Measurements from ENCODE around the gene OTOA.
A peak's percentile ranks its signal among the peaks of the same experiment; 100 is the strongest.
"Not testable (repeated sequence)": the region's sequence is repeated elsewhere in the genome, so short reads cannot be mapped to it uniquely, and the experiment has no call there.

Gene OTOA

GRCh38 chr16:21727344-21727743 lies 63.6 kb downstream of the OTOA start:
- no peak for DNase-seq

GRCh38 chr16:21731233-21731632 lies 67.5 kb downstream of the OTOA start:
- DNase-seq, result not testable (repeated sequence)

- DNase-seq, result not testable (repeated sequence)
These were observed 76.9 kb downstream of the OTOA start for GRCh38 chr16:21740637-21741036.

- DNase-seq, result not testable (repeated sequence)
These were observed 92.7 kb downstream of the OTOA start for GRCh38 chr16:21756192-21757079.

GRCh38 chr16:21757080-21757671 lies 93.4 kb downstream of the OTOA start:
- DNase-seq, result not testable (repeated sequence)

DNA sequence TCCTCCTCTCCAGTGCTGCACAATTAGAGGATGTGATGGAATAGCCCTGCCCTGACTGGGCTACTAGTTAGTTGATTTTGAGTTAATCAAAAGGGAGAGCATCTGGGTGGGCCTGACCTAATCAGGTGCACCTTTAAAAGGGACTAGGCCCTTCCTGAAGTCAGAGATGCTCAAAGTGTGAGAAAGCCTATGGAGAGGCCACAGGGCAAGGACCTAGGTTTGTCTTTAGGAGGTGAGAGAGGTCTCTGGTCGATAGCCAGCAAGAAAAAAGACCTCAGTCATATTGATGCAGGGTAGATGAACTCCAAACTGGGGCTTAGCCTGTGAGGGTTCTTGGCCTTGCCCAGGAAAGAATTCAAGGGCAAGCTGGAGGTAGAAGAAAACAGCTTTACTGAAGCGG lies 104.5 kb downstream of the OTOA start:
- not testable (repeated sequence) for DNase-seq

GRCh38 chr16:21768810-21769209 lies 105.0 kb downstream of the OTOA start:
- DNase-seq, result not testable (repeated sequence)

GRCh38 chr16:21769284-21769683 lies 105.5 kb downstream of the OTOA start:
- not testable (repeated sequence) for DNase-seq

- DNase-seq, result not testable (repeated sequence)
These were observed 106.8 kb downstream of the OTOA start for GRCh38 chr16:21770584-21770983.

DNA sequence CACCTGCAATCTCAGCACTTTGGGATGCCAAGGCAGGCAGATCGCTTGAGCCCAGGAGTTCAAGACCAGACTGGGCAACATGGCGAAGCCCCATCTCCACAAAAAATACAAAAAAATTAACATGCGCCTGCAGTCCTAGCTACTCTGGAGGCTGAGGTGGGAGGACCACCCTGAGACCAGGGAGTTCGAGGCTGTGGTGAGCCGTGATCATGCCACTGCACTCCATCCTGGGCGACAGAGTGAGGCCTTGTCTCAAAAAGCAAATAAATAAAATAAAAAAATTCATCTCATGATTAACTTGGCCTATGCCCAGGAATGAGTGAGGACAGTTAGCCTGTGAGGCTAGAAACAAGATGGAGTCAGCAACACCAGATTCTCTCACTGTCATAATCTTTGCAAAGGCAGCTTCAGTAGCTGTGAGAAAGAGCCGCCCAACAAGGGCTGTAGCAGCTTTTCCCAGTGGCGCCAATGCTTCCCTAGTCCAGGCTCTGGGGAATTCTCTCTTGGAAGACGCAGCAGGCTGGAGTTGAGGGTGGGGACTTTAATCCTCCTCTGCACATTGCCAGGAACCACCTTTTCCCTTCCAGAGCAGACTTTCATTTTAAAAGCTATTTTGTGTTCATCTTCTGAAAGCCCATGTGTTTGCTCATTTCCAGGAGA lies 108.9 kb downstream of the OTOA start:
- DNase-seq, result not testable (repeated sequence)

DNA sequence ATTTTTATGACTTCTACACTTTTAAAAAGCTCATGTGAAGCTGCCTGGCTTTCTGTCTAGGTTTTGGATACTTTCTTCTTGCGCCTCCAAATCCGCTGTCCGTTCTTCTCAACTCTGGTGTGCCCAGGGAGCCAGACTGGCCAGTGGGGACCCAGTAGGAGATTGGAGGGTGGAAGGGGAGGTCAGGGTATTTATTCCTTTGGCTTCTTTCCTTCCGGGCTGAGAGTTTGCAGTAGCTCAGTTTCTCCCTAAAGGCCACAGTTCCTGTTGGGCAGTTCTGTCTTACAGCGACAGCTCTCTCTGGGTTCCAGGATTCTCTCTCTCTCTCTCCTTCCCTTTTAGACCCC lies 109.4 kb downstream of the OTOA start:
- DNase-seq, result not testable (repeated sequence)

- not testable (repeated sequence) for DNase-seq
These were observed 116.8 kb downstream of the OTOA start for GRCh38 chr16:21780525-21780924.

DNA sequence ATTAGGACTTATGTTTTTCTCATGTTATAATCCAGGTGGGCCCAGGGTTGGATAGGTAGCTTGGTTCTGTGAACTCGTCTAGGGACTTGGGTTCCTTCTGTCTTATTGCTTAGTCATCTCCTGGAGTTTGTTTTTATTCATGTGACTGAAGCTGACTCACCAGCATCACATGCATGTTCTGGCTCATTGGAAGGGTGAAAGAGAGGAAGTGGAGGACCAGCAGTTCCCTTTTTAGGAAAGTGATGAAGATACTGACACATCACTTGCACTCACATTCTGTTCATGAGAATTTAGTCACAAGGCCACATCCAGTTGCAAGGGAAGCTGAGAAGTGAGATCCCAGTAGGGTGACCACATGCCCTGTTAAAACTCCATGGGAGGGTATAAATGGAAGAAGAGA lies 126.7 kb downstream of the OTOA start:
- DNase-seq, result not testable (repeated sequence)

DNA sequence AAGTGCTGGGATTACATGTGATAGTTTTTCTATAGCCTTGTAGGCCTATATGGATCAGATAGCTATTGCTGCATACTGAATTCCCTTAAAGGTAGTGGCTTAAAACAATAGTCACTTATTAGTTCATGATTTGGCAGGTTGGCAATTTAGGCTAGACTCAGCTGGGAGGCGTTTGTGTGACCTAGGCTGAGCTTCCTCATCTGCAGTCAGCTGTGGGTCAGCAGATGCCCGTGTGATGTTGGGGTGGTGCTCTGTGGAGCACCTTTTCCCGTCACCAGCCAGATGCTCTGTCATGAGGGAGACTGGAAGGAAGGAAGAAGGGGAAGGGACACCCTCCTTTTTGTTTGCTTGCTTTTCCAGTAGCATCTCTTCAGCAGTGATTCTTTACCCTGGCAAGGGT lies 129.5 kb downstream of the OTOA start:
- not testable (repeated sequence) for DNase-seq

DNA sequence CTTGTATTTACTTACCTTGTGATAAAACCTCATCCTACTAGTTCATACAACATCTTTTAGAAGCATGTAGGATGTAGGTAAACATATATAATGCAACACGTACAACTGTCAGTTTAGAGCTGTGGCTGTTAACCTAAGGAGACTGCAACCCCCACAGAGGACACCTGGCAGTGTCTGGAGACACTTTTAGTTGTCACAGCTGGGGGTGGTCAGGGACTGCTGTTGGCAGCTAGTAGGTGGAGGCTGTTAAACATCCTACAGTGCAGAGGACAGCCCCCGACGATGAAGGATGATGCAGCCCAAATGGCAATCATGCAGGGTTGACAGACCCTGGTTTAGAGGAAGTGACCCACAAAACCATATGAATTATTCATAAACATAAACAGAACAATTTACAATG lies 134.8 kb downstream of the OTOA start:
- DNase-seq, result not testable (repeated sequence)

DNA sequence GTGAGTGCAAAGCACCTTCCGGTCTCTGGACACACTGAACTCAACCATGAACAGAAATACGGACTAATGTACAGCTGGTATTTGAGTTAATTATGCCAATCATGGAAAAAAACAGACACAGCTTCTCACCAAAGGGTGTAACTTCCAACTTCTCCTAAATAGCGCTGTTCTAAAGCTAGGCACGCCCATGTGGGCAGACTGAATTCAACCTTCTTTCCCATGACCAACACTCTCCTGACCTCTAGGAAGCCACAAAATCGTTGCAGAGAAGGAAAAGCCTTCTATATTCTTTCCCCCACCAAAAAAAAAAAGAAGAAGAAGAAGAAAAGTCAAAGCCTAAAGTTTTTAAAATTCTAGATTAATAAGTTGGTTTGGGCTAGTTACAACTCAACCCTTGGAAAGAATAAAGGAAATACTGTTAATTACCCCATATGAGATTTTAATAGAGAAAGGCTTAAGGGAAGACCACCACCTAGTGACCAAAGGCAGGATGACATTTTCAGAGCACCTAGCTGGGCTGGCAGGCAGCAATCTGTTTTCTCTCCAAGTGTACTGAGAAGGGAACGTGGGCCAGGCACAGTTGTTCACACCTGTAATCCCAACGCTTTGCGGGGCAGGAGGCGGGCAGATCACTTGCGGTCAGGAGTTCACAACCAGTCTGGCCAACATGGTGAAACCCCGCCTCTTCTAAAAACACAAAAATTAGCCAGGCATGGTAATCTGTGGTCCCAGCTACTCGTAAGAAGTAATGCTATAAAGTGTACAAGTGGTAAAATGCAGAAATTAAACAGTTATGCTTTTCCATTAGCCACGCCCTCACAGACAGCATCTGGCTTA lies 138.0 kb downstream of the OTOA start:
- DNase-seq, result peak; percentile 4

DNA sequence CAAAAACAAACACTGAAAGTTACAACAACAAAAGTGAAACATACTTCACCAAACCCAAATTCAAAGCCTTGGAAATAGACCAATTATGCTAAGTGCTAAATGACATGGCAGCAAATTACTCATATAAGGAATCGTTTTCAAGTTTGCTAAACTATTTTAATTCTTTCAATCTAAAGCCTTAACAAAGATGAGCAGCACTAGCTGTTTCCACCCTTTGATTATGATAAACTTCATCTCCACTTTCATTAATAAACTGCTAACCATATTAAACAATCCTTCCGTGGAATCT lies 138.6 kb downstream of the OTOA start:
- not testable (repeated sequence) for DNase-seq
